Mesendoderm (in vitro differentiated cells): ENCODE measurements around the gene TFAP2A.

Experiments
- DNase-seq: peaks from one replicate; pipeline ENCODE4 v3.0.0; 2013
- H2AK5ac ChIP-seq: 2 replicates; pipeline ENCODE4 v1.6.1; 2013; ENCODE audit warnings: low read length, inconsistent platforms
- H2BK120ac ChIP-seq: 2 replicates; pipeline ENCODE4 v1.6.1; 2013; ENCODE audit warnings: low read depth, mild to moderate bottlenecking, low read length, moderate library complexity, mixed read lengths
- H2BK15ac ChIP-seq: replicated peaks from 2 replicates; pipeline ENCODE4 v1.6.1; 2013; ENCODE audit warnings: low read depth, mild to moderate bottlenecking, moderate library complexity
- H2BK5ac ChIP-seq: 2 replicates; pipeline ENCODE4 v1.6.1; 2013; ENCODE audit warnings: low read length, inconsistent platforms
- H3K18ac ChIP-seq: 2 replicates; pipeline ENCODE4 v1.6.1; 2013; ENCODE audit warnings: mild to moderate bottlenecking, low read length, mixed read lengths
- H3K23ac ChIP-seq: one replicate; pipeline ENCODE4 v1.6.1; 2013; ENCODE audit warnings: low read length
- H3K27ac ChIP-seq: 2 replicates; pipeline ENCODE4 v1.5.1; 2013; ENCODE audit warnings: low read depth, mild to moderate bottlenecking, inconsistent platforms, low read length, moderate library complexity
- H3K27me3 ChIP-seq: 2 replicates; pipeline ENCODE4 v1.6.1; 2013; ENCODE audit warnings: low read length, control low read depth, mild to moderate bottlenecking, inconsistent platforms; ENCODE audit not compliant: insufficient read depth, poor library complexity
- H3K36me3 ChIP-seq: 2 replicates; pipeline ENCODE4 v1.6.1; 2013; ENCODE audit warnings: low read length, inconsistent platforms; ENCODE audit not compliant: control insufficient read depth, insufficient read depth
- H3K4ac ChIP-seq: one replicate; pipeline ENCODE4 v1.6.1; 2013; ENCODE audit warnings: low read depth, mild to moderate bottlenecking, low read length, moderate library complexity
- H3K4me1 ChIP-seq: 2 replicates; pipeline ENCODE4 v1.6.1; 2013; ENCODE audit warnings: low read depth, low read length, inconsistent platforms; ENCODE audit not compliant: control insufficient read depth
- H3K4me2 ChIP-seq: 2 replicates; pipeline ENCODE4 v1.6.1; 2013; ENCODE audit warnings: low read length
- H3K4me3 ChIP-seq: 2 replicates; pipeline ENCODE4 v1.5.1; 2013; ENCODE audit warnings: mild to moderate bottlenecking, low read length
- H3K56ac ChIP-seq: one replicate; pipeline ENCODE4 v1.6.1; 2013; ENCODE audit warnings: low read length
- H3K79me1 ChIP-seq: 2 replicates; pipeline ENCODE4 v1.6.1; 2013; ENCODE audit warnings: low read length, inconsistent platforms
- H3K79me2 ChIP-seq: 2 replicates; pipeline ENCODE4 v1.6.1; 2013; ENCODE audit warnings: mild to moderate bottlenecking, low read length; ENCODE audit not compliant: control insufficient read depth, insufficient read depth
- H3K9ac ChIP-seq: 2 replicates; pipeline ENCODE4 v1.6.1; 2013; ENCODE audit warnings: low read length, inconsistent platforms
- H4K5ac ChIP-seq: one replicate; pipeline ENCODE4 v1.6.1; 2013; ENCODE audit warnings: low read length
- H4K8ac ChIP-seq: one replicate; pipeline ENCODE4 v1.6.1; 2013; ENCODE audit warnings: low read depth, mild to moderate bottlenecking, control low read depth, low read length, moderate library complexity
- WGBS: extraction: QIAGEN DNeasy Blood & Tissue Kit; methylation state at CpG from one replicate; pipeline ENCODE4 v1.1.7; 2013; ENCODE audit warnings: low lambda C conversion rate, missing lambda C conversion rate; ENCODE audit not compliant: insufficient coverage; ENCODE audit errors: extremely low coverage; 5-methylcytosine and 5-hydroxymethylcytosine counted together

Gene TFAP2A

GRCh38 chr6:10369896-10370295 is 45.0 kb downstream of the TFAP2A start:
- Histone ChIP-seq H3K18ac (no peak overlapping the region), H3K27ac (no peak overlapping the region)

DNA sequence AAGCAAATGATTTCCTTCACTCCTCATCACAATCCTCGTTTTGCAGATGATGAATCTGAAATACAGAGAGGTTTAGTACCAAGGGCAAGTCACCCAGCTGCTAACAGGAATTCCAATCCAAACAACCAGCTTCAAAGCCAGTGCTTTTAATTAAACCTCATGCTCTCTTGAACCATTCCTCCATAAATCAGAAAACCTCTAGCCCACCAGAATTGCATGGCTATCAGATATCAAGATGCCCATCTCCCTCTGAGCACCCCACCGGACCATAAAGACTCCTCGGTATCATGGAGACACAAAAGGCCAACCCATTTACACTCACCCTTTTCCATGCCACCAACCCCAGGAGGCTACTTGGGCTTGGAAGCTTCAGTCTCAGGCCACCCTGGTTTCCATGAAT is 46.0 kb downstream of the TFAP2A start:
- Histone ChIP-seq H3K4ac (no peak overlapping the region), H3K4me3 (no peak overlapping the region), H4K8ac (no peak overlapping the region), H3K56ac (no peak overlapping the region), H2AK5ac (no peak overlapping the region), H3K27ac (no peak overlapping the region), H2BK15ac (no peak overlapping the region), H3K18ac (no peak overlapping the region), H3K9ac (no peak overlapping the region), H2BK120ac (no peak overlapping the region), H4K5ac (no peak overlapping the region), H3K27me3 (no peaks in the 10 kb centered on the region), H2BK5ac (no peak overlapping the region), H3K4me1 (no peaks in the 10 kb centered on the region), H3K79me1 (no peaks in the 10 kb centered on the region), H3K36me3 (no peaks in the 10 kb centered on the region), H3K79me2 (no peaks in the 10 kb centered on the region), H3K23ac (no peak overlapping the region), H3K4me2 (no peak overlapping the region)
- no peak for DNase-seq
- no CpG with 5 or more reads among the region's 3 CpGs for WGBS

More at GRCh38 chr6:10369896-10370295, 45.0 kb downstream of the TFAP2A start:
- DNase-seq, result no peak
- no peak overlapping the region for H3K23ac ChIP-seq
- H3K4me2 ChIP-seq, result no peak overlapping the region
- no peak overlapping the region for H2AK5ac ChIP-seq
- H3K27me3 ChIP-seq, result no peaks in the 10 kb centered on the region
- H3K79me1 ChIP-seq, result no peaks in the 10 kb centered on the region
- no peaks in the 10 kb centered on the region for H3K4me1 ChIP-seq
- H3K36me3 ChIP-seq, result no peaks in the 10 kb centered on the region
- H3K79me2 ChIP-seq, result no peaks in the 10 kb centered on the region
- no peak overlapping the region for H2BK15ac ChIP-seq
- WGBS, result no CpG with 5 or more reads among the region's 5 CpGs
- no peak overlapping the region for H4K5ac ChIP-seq
- H3K4me3 ChIP-seq, result no peak overlapping the region
- H3K56ac ChIP-seq, result no peak overlapping the region
- no peak overlapping the region for H4K8ac ChIP-seq
- H2BK5ac ChIP-seq, result no peak overlapping the region
- H3K4ac ChIP-seq, result no peak overlapping the region
- no peak overlapping the region for H3K9ac ChIP-seq
- H2BK120ac ChIP-seq, result no peak overlapping the region

DNA sequence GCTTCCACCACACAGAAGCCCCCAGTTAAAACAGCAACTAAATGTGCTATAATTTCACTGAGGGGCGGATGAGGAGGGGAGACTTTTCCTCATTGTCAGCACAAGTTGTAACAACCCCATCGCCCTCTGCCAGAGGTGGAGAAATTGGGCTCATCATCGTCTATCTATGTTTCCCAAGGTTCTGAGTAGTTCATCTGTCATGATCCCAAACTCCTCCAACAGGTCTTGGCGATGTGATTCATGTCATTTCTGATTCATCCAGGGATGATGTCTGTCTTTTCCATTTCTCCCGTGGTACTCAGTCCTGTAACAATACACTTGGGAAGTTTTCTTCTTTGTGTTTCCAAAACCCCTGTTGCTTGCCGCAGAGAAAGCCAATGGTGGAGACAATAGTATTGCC is 51.0 kb downstream of the TFAP2A start:
- no CpG with 5 or more reads among the region's 6 CpGs for WGBS
- Histone ChIP-seq H3K4ac (no peak overlapping the region), H3K56ac (no peak overlapping the region), H2BK120ac (no peak overlapping the region), H3K18ac (no peak overlapping the region), H2AK5ac (no peak overlapping the region), H3K79me2 (no peaks in the 10 kb centered on the region), H2BK15ac (no peak overlapping the region), H3K27me3 (no peaks in the 10 kb centered on the region), H3K79me1 (no peaks in the 10 kb centered on the region), H3K27ac (no peak overlapping the region), H2BK5ac (no peak overlapping the region), H4K5ac (no peak overlapping the region), H3K23ac (no peak overlapping the region), H4K8ac (no peak overlapping the region), H3K36me3 (no peaks in the 10 kb centered on the region), H3K4me2 (no peak overlapping the region), H3K4me1 (no peaks in the 10 kb centered on the region), H3K4me3 (no peak overlapping the region), H3K9ac (no peak overlapping the region)
- no peak for DNase-seq

- no peak overlapping the region for H3K4me3 ChIP-seq
- WGBS, result no CpG with 5 or more reads among the region's 2 CpGs
- no peaks in the 10 kb centered on the region for H3K79me2 ChIP-seq
- no peak overlapping the region for H3K56ac ChIP-seq
- no peak overlapping the region for H3K18ac ChIP-seq
- H4K5ac ChIP-seq, result no peak overlapping the region
- no peak overlapping the region for H3K4me2 ChIP-seq
- no peak for DNase-seq
- H2BK5ac ChIP-seq, result no peak overlapping the region
- no peak overlapping the region for H3K9ac ChIP-seq
- no peaks in the 10 kb centered on the region for H3K79me1 ChIP-seq
- no peaks in the 10 kb centered on the region for H3K4me1 ChIP-seq
- H3K27ac ChIP-seq, result no peak overlapping the region
- no peak overlapping the region for H2BK15ac ChIP-seq
- H3K27me3 ChIP-seq, result no peaks in the 10 kb centered on the region
- H3K23ac ChIP-seq, result no peak overlapping the region
- no peak overlapping the region for H2BK120ac ChIP-seq
- H3K36me3 ChIP-seq, result no peaks in the 10 kb centered on the region
- H2AK5ac ChIP-seq, result no peak overlapping the region
- H4K8ac ChIP-seq, result no peak overlapping the region
- no peak overlapping the region for H3K4ac ChIP-seq
These were observed 52.6 kb downstream of the TFAP2A start for GRCh38 chr6:10362300-10362699.

DNA sequence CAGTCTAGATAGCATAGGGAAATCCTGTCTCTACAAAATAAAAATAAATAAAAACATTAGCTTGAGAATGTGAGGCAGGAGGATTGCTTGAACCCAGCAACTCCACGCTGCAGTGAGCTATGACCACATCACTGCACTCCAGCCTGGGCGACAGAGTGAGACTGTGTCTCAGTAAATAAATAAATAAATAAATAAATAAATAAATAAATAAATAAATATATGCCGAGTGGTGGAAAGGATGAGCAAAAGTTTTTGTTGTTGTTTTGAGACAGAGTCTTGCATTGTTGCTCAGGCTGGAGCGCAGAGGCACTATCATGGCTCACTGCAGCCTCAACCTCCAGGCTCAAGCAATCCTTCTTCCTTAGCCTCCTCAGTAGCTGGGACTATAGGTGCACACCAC is 53.4 kb downstream of the TFAP2A start:
- Histone ChIP-seq H3K4me2 (no peak overlapping the region), H3K56ac (no peak overlapping the region), H3K79me1 (no peaks in the 10 kb centered on the region), H3K4me3 (no peak overlapping the region), H2BK120ac (no peak overlapping the region), H3K27ac (no peak overlapping the region), H3K36me3 (no peaks in the 10 kb centered on the region), H2AK5ac (no peak overlapping the region), H2BK5ac (no peak overlapping the region), H4K8ac (no peak overlapping the region), H3K23ac (no peak overlapping the region), H3K79me2 (no peaks in the 10 kb centered on the region), H3K4me1 (no peaks in the 10 kb centered on the region), H3K27me3 (no peaks in the 10 kb centered on the region), H3K9ac (no peak overlapping the region), H3K4ac (no peak overlapping the region), H4K5ac (no peak overlapping the region), H2BK15ac (no peak overlapping the region), H3K18ac (no peak overlapping the region)
- no peak for DNase-seq
- WGBS, result no CpG with 5 or more reads among the region's 4 CpGs

DNA sequence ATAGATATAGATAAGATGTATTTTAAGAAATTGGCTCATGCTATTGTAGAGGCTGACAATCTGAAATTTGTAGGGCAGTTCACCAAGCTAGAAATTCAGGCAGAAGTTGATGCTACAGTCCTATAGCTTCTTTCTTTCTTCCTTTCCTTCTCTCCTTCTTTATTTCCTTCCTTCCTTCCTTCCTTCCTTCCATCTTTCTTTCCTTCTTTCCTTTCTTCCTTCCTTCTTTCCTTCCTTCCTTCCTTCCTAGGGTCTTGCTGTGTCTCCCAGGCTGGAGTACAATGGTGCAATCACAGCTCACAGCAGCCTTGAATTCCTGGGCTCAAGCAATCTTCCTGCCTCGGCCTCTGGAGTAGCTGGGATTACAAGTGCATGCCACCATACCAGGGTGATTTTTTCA is 55.3 kb downstream of the TFAP2A start:
- H3K27me3 ChIP-seq, result no peaks in the 10 kb centered on the region
- H3K9ac ChIP-seq, result no peak overlapping the region
- no peak overlapping the region for H2AK5ac ChIP-seq
- H3K18ac ChIP-seq, result no peak overlapping the region
- H3K4me3 ChIP-seq, result no peak overlapping the region
- H3K4me1 ChIP-seq, result no peaks in the 10 kb centered on the region
- no peaks in the 10 kb centered on the region for H3K79me2 ChIP-seq
- H2BK5ac ChIP-seq, result no peak overlapping the region
- no peak for DNase-seq
- H3K56ac ChIP-seq, result no peak overlapping the region
- H3K79me1 ChIP-seq, result no peaks in the 10 kb centered on the region
- H4K8ac ChIP-seq, result no peak overlapping the region
- no peak overlapping the region for H2BK120ac ChIP-seq
- H4K5ac ChIP-seq, result no peak overlapping the region
- H3K4ac ChIP-seq, result no peak overlapping the region
- no CpG with 5 or more reads among the region's 1 CpG for WGBS
- H3K4me2 ChIP-seq, result no peak overlapping the region
- no peak overlapping the region for H2BK15ac ChIP-seq
- no peaks in the 10 kb centered on the region for H3K36me3 ChIP-seq
- H3K23ac ChIP-seq, result no peak overlapping the region
- H3K27ac ChIP-seq, result no peak overlapping the region
